Adrenal gland (tissue), 5 donors: Measurements from ENCODE around the gene NPAP1.
"Not testable (repeated sequence)": the region's sequence is repeated elsewhere in the genome, so short reads cannot be mapped to it uniquely, and the experiment has no call there.

Experiments used
- CTCF ChIP-seq, 6 experiments: fragments of 450-650 bp in 4 of 6; fragments of 200-600 bp in 2 of 6; sonication (generic) in 1 of 6; IDR thresholded peaks; 1 replicate in 5 of 6; 2 replicates in 1 of 6; pipeline versions ENCODE4 v1.5.1 to v1.8.0; 2016 to 2021; ENCODE audit warnings: antibody characterized with exemption in 6 of 6, mild to moderate bottlenecking in 2 of 6, moderate library complexity in 1 of 6
- POLR2A ChIP-seq, 2 donors: fragments of 450-650 bp; IDR thresholded peaks; one replicate each; pipeline ENCODE4 v1.6.1; 2017; ENCODE audit warnings: antibody characterized with exemption in 2 of 2, mild to moderate bottlenecking in 2 of 2, moderate library complexity in 1 of 2
- donor health status: DM: no; HTN: no; CAD: no.

DNA sequence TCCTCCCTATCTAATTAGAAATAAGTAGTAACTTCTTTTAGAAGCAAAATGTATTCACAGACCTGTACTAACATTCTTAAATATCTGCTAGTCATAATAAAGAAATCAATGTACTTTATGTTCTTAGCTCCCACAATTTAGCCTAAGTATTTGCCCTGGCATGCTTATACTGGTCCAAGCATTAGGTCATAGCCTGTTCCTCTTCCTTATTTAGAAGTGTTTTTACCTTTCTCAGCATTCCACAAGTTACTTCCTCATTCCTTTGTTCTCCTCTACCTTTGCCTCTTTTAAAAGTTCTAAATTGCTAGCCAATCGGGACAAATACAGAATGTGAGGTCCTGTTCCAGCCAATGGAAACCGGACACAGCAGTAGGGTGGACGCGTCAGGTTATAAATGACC, 7.3 kb downstream of the NPAP1 start:
- TF ChIP-seq CTCF, POLR2A (IDR thresholded peaks at IDR 0.05): not testable (repeated sequence)
